Endometrial microvascular endothelial cells (primary cell): ENCODE results near the gene PTP4A1. TPM values are rescaled to one million over a fixed set of nuclear protein-coding genes. Genes with fewer than 3 reads are reported as not detected.
"Not testable (repeated sequence)": the region's sequence is repeated elsewhere in the genome, so short reads cannot be mapped to it uniquely, and the experiment has no call there.

Source experiments
- in situ Hi-C: cut with HindIII; loops from 2 replicates; pipeline ENCODE4 v1.10.0; 2017; ENCODE audit warnings: low sequenced_read_pairs, low pct_unique_long_range_greater_than_20kb; ENCODE audit errors: inconsistent ontology term
- total RNA-seq: library from RNA; depleted of rRNA; stranded (reverse); fragments of >200 nt; gene quantifications from one replicate; pipeline ENCODE4 v1.2.3, GENCODE V29; 2015; ENCODE audit errors: inconsistent ontology term

Gene PTP4A1
- total RNA-seq, 1 donor from 2014 or later: 41.0 TPM

GRCh38 chr6:63578757-63579156 is 6.5 kb downstream of the PTP4A1 start:
- in situ Hi-C loops: no loop called here

DNA sequence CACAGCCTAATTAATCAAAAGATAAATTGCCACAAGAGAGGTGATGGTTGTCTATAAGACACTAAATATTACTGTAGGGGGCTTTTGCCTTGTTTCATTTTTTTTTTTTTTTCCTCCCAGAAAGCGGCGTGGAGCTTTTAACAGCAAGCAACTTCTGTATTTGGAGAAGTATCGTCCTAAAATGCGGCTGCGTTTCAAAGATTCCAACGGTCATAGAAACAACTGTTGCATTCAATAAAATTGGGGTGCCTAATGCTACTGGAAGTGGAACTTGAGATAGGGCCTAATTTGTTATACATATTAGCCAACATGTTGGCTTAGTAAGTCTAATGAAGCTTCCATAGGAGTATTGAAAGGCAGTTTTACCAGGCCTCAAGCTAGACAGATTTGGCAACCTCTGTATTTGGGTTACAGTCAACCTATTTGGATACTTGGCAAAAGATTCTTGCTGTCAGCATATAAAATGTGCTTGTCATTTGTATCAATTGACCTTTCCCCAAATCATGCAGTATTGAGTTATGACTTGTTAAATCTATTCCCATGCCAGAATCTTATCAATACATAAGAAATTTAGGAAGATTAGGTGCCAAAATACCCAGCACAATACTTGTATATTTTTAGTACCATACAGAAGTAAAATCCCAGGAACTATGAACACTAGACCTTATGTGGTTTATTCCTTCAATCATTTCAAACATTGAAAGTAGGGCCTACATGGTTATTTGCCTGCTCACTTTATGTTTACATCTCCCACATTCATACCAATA is 7.8 kb downstream of the PTP4A1 start:
- in situ Hi-C loops: no loop called here

DNA sequence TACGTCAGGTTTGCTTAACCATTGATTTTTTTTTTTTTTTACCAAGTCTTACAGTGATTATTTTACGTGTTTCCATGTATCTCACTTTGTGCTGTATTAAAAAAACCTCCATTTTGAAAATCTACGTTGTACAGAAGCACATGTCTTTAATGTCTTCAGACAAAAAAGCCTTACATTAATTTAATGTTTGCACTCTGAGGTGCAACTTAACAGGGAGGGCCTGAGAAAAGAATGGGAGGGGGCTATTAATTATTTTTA is 8.4 kb downstream of the PTP4A1 start:
- in situ Hi-C loops: no loop called here

GRCh38 chr6:63581355-63582013 is 9.2 kb downstream of the PTP4A1 start:
- in situ Hi-C loops: no loop called here

DNA sequence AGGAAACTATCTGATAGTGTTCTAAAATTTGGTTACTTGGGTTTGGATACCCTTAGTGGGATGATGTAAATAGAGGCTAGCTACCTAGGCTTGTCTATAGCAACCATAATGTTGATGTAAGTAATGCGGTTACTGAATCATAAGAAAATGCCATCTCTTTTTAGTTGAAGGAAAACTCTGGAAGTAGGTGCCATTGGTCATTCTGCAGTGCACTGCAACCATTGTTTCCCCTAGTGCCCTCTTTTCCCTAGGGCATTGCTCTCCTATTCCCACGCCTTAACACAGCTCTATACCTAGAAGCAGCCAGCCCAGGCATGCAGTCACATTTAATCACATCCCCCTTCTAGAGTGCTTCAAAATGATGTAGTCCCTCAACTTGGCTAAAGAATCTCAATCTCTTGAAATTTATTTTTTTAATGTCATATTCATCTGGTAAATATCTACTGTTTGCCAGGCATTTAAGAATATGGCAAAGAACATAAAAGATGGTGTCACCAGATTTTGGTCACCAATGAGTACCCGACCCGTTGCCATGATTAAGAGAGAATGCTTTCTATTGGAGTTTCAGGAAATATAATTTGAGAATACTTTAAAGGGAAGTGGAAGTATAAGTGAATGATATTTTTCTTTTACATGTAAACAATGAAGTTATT is 10.4 kb downstream of the PTP4A1 start:
- in situ Hi-C loops: no loop called here

DNA sequence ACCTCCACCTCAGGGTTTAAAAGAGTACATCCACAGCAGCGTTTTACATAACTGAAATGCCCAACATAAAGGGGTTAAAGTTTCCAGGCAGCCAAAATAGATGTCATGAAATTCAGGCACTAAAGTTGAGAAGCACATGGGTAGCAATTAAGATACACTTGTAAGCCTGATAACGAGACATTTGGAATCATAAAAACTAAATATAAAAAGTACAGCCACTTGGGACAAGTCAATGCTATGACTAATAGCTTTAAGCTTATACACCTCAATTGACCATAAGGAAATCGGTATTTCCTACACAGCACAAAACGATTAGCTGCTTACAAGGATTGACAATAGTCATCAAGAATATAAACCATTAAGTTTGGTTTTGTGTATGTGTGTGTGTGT is 11.8 kb downstream of the PTP4A1 start:
- in situ Hi-C loops: no loop called here

GRCh38 chr6:63584566-63584965 is 12.3 kb downstream of the PTP4A1 start:
- in situ Hi-C loops: no loop called here

GRCh38 chr6:63585652-63586051 is 13.4 kb downstream of the PTP4A1 start:
- in situ Hi-C loops: not testable (repeated sequence)

DNA sequence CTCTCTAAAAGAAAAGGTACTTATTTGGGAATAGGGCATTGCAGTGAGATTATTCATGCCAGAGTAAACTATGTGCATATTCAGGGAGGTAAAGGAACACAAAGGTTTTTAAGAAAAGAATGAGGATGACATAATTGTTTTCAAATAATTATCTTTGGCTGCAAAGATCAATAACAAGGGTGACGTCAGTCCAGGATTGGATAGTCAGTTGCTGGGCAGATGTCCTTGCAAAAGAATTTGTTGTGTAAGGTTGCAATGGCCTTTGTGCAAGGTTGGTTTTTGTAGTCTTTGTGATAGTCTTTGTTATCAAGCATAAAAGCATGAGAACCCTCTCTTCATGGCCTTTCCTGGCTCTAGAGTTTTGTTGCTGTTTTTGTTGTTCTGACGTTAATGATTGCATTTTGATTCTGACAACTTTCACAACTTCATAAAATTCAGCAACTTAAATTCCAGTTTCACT is 17.7 kb downstream of the PTP4A1 start:
- in situ Hi-C loops: no loop called here

GRCh38 chr6:63592886-63593285 is 20.6 kb downstream of the PTP4A1 start:
- in situ Hi-C loops: no loop called here

DNA sequence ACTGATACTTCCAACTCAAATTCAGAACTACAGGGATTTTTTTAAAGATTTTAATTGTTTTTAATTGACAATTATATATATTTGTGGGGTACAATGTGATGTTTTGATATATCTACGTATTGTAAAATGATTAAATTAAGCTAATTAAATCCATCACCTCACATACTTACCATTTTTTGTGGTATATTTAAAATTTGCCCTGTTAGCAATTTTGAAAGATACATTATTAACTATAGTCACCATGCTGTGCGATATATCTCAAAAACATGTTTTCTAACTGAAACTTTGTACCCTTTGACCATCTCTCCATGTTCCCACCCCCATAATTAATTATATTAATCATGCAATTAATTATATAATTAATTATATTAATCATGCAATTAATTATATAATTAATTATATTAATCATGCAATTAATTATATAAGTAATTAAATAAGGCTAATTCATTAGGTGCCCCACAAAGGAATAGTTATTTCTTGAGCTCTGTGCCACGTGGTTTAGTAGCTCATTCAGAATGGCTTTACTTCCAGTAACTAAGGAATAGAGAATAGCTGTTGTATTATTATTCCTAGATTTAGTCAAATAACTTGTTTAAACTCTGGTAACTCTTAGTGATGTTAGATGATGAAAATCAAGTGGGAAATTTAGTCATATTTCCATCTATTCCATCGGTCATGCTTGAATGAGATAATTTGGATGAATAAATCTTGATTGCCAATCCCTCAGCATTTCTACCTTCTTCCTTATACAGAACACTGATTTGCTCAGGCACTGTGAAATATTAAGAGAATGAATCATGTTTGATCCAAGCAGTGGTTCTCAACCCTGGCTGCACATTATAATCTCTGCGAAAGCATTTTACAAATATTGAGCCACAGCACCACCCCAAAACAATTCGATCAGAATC is 25.1 kb downstream of the PTP4A1 start:
- in situ Hi-C loops: no loop called here

GRCh38 chr6:63598049-63599036 is 26.1 kb downstream of the PTP4A1 start:
- in situ Hi-C loops: no loop called here

DNA sequence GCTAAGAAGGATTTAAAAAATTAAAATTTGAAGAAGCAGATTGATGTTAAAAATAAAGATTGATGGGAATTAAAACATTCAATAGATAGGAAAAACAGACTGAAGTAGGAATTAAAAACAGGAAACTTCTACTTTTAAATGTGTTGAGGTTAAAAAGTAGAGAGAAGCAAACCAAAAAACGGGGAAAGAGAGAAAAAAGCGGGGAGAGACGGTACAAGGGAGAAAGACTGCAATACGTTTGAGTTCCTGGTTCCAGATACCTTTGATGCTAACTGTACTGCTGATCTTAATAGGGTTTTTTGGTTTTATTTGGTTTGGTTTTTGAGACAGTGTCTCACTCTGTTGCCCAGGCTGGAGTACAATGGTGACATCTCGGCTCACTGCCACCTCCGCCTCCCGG is 27.0 kb downstream of the PTP4A1 start:
- in situ Hi-C loops: no loop called here

DNA sequence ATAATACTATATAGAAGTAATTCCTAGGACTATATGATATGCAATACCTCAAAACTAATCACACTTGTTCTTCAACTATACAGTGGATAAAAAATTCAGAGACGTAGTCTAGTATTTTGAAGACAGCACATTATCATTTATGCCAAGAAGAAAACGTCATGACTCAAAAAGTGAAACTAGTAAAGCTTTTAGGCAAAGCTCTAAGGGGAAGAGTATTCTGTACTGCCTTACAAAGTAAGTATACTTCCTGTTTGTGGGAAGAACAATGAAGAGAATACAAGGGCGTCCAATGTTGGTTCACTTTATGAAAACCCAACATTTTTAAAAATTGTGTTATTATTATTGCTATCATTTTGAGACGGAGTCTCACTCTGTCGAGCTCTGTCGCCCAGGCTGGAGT is 27.9 kb downstream of the PTP4A1 start:
- in situ Hi-C loops: no loop called here

DNA sequence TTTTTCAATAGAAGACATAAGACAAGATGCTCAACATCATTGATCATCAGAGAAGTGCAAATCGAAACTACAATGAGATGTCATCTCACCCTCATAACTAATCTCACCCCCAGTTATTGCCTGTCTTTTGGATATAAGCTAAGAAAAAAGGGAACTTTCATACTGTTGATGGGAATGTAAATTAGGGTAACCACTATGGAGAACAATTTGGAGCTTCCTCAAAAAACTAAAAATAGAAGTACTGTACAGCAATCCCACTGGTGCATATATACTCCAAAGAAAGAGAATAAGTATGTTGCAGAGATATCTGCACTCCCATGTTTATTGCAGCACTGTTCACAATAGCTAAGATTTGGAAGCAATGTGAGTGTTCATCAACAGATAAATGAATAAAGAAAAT is 37.0 kb downstream of the PTP4A1 start:
- in situ Hi-C loops: no loop called here

- in situ Hi-C loops: no loop called here
Observed at GRCh38 chr6:63610944-63611343, 38.7 kb downstream of the PTP4A1 start.

DNA sequence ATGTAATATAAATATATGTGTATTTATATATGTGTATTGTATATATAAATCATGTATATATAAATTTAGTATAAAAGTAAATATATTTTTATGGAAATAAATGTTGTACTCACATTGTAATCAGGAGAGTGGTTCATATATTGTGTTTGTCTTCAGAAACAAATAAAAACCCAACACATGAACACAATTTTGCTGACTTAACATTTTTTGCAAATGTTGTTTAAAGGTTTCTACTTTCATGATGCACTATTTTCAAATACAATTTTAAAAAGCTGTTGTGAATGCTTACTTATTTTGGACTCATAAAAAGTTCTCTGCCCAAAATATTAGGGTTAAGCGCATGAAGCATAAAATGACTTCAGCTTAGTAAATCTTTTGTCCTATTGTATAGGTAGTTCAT is 39.3 kb downstream of the PTP4A1 start:
- in situ Hi-C loops: no loop called here

DNA sequence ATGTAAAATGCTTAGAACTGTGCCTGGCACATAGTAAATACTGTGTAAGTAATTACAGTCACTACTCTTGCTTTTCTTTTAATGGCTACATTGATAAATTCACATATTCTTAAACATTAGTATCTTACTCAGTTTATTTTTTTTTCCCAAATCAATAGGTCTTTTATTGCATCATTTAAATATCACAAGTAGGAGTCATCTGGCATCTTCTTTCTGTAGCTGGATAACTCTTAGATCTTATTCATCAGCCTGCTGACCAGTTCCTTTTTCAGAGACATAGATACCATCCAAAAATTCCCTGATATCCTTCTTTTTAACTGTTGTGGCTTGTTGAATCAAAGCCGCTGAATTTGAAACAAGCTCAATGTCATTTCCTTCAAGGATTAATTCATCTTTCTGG is 43.3 kb downstream of the PTP4A1 start:
- in situ Hi-C loops: no loop called here
